ENCODE data around the gene AKIRIN2.

Gene AKIRIN2

DNA sequence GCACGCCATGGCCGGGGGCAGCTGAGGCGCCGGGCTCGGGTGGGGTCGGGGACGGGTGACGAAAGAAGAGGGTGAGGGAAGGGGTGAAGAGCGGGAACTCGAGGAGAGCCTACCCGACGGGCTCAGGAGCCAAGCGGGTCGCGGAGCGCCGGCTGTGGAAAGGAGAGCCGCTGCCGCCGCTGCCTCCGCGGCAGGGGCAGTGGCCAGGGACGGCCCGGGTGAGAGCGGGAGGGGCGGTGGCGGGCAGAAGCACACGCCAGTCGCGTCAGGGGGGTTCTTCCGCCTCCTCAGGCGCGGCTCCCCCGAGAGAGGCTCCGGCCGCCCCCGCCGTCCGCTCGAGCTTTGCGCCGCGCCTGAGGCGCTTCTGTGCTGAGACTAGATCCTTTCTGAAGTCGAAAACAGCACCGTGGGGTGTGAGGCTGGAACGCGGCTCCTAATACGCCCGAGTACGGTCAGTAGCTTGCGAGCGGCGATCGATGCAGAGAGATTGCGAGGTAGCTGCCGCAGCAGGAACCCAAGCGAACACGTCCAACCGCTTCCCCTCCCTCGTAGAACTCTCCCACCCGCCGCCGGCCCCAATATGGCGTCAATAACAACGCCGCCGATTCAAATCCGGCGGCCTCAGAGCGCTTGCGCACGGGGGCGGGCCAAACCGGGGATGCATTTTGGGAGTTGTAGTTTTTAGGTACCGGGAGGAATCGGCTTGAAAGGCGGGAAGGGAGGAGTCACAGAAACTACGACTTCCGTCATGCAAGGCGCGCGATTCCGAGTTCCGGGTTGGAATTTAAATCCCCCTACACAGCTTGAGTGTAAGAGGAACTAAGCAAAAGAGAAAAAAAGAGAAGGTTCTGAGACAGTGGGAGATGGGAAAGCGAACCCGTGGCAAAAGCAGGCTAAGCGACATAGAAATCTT lies at the start of gene AKIRIN2:
AKIRIN2 (minus strand) TSS at position 558 of the 913 bp plus-strand sequence; CDS start at position 9, 549 bp downstream.
- DNase-seq: peak; percentile 91 to 99 (median 96)
- intact Hi-C loops (cut with DNase I): loop anchor here (5.0 kb wide), 1 partner anchor 115 kb away; the partner anchor contains the start of gene RARS2

GRCh38 chr6:87747646-87748045 lies 45.6 kb upstream of the AKIRIN2 start:
- DNase-seq: no peak
- intact Hi-C loops (cut with DNase I): no loop called here

- DNase-seq: no peak
- intact Hi-C loops (cut with DNase I): no loop called here
Observed at GRCh38 chr6:87745966-87746721, 44.1 kb upstream of the AKIRIN2 start.

GRCh38 chr6:87743454-87743853 lies 41.4 kb upstream of the AKIRIN2 start:
- intact Hi-C loops (cut with DNase I): no loop called here
- no peak for DNase-seq

DNA sequence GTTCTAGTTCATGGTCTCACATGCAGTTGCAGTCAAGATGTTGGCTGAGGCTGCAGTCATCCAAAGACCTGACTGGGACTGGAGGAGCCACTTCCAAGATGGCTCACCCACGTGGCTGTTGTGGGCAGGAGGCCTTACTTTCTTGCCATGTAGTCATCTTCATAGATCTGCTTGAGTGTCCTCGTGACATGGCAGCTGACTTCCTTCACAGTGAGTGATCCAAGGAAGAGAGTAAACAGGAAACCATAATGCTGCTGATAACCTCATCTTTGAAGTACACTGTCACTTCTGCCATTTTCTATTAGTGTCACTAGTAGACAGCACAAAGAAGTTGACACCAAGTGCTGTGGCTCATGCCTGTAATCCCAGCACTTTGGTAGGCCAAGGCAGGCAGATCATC lies 40.1 kb upstream of the AKIRIN2 start:
- DNase-seq: no peak
- intact Hi-C loops (cut with DNase I): no loop called here

DNA sequence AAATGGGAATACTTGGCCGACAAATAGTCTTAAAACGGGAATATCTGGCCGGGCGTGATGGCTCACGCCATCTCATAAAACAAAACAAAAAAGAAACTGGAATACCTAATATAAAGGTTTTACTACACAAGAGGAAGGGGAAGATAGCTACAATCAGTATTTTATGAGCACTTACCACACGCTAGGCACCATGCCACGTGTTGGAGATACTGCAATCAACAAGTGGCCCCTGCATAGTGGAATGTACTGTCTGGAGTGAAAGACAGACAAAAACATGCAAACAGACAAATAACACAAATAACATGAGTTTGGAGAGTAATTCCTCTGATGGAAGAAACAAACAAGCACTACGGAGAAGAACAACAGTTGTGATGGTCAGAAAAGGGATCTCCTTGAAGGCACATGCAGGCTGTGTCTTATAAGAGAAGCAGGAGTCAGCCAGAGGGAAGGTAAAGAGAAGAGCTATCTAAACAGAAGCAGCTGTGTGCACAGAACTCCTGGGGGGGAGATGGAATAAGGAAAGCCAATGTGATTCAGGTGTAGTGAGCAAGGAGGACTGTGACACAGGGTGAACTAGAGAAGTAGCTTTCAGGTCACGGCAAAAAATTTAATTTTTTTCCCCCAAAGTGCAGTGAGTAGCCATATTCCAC lies 39.1 kb upstream of the AKIRIN2 start:
- no peak for DNase-seq
- intact Hi-C loops (cut with DNase I): no loop called here

GRCh38 chr6:87738744-87739143 lies 36.7 kb upstream of the AKIRIN2 start:
- intact Hi-C loops (cut with DNase I): no loop called here

DNA sequence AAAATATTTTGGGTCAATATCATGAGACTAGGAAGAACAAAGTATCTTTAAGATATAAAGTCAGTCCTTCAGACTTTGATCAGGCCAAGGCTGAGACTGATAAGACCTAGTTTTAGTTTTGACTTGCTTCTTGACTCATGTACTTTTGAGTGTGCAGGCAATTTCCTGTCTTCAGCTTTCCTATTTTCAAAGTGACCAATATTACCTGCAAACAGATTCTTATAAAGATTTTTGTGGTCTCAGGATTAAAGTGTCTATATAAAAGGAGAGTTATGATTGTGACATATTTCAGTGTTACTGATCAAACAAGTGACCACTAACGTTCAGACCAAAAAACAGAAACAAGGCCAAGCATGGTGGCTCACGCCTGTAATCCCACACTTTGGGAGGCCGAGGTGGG lies 36.0 kb upstream of the AKIRIN2 start:
- DNase-seq: no peak
- intact Hi-C loops (cut with DNase I): no loop called here

More at GRCh38 chr6:87738744-87739143, 36.7 kb upstream of the AKIRIN2 start:
- DNase-seq: no peak

DNA sequence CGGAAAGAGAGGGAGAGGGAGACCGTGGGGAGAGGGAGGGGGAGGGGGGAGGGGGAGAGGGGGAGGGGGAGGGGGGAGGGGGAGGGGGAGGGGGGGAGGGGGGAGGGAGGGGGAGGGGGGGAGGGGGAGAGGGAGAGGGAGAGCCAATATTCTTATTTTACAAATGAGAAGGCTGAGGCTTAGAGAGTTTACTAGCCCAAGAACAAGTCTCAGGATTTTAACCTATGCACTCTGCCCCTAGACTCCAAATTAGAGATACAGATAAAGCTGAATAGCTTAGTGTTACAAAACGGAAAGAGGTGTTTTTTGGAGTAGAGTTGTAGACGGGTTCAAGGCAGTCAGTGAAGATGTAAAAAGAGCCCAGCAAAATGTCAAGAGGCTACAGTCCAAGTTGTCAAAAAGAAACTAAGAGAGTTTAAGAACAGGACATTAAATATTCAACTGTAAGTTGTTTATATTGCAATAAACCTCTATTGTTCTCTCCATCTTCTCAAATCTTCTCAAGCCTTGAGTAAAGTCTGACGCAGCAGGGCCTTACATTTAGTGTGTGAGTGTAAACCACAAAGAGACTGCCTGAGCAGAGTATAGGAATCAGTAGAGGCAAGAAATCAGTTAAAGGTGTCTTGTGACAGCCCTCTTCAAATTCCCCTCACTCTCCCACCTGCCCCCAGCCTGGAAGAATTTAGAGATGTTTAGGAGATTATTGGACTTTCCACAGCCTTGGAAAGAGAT lies 34.9 kb upstream of the AKIRIN2 start:
- no peak for DNase-seq
- intact Hi-C loops (cut with DNase I): no loop called here

DNA sequence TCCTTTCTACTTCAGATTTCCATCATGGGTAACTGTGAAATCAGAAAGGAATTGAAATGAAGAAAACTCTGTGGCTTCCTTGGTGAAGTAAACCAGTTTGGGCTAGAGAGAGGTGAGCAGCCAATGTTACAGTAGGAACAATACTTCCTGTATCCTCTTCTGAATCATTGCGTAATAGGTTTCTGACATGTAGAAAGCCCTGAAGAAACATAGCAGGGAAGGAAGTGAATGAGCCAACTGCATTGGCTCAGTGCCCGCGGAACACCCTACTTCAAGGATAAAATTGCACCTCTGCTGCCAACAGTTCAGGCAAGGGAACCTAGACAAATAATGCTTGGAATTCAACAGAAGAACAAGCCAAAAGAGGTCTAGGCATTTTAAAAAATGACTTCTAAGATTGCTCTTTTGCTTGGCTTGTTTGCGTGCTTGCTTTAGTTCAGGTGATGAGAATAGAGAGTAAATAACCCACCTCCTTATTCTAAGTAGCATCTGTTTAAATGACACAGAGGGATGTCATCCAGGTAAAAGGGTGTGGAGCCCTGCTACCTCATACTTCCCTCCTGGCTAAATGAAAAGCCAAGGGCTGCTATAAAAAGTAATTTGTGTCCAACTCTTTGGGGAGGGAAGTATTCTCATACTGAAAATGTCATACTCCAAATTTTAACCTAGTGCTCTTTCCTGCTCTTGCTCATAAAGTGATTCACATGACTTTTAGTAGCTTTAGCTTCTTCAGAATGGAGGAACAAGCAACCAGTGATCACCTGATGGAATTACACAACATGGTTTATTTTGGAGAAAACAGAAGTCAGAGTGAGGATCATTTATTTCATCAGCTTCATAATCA lies 30.0 kb upstream of the AKIRIN2 start:
- intact Hi-C loops (cut with DNase I): no loop called here
- peak in 41 of 42 donors; percentile 8 to 75 (median 41) for DNase-seq

DNA sequence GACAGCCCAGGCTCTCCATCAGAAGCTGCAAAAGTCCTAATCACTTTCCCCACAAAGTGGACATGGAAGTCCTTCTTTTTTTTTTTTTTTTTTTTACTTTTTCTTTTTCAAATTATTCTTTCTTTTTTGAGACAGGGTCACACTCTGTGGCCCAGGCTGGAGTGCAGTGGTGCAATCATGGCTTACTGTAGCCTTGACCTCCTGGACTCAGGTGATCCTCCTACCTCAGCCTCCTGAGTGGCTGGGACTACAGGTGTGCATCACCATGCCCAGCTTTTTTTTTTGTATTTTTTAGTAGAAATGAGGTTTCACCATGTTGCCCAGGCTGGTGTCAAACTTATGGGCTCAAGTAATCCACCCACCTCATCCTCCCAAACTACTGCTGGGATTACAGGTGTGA lies 29.0 kb upstream of the AKIRIN2 start:
- intact Hi-C loops (cut with DNase I): no loop called here
- DNase-seq: no peak

DNA sequence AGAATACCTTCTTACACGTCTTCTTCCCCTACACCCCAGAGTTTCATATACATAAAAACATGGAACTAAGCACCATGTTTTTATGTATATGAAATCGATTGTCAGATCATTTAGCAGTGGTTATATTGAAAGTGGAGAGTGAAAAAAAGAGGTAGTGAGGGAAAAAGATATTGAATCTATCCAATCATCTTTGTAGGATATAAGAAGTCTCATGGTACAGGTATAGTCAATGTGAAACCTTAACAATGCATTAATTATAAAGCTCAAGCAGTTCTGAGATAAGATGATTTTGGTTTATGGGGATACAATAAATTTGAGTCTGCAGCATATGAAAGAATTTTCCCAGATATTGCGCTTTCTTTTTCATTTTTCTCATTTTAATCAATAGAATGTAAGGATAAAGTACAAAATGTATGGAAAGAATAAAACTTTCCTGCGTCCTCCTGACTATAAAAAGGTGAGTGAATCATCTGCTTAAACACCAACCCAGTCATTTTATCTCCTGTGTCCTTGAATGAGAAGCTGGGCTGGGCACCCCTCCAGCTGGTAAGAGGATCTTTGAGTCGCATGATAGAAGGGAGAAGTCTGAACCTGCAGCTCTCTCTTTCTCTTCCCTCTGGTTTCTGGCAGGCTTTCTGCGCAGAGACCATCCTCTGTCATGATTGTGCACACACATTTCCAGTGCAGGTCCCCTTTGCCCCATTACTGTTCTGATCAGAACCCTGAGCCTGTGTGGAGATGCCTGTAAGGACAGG lies 28.1 kb upstream of the AKIRIN2 start:
- intact Hi-C loops (cut with DNase I): no loop called here
- peak in 20 of 42 donors; percentile 6 to 48 (median 24) for DNase-seq

GRCh38 chr6:87728706-87729105 lies 26.7 kb upstream of the AKIRIN2 start:
- DNase-seq: no peak
- intact Hi-C loops (cut with DNase I): no loop called here

DNA sequence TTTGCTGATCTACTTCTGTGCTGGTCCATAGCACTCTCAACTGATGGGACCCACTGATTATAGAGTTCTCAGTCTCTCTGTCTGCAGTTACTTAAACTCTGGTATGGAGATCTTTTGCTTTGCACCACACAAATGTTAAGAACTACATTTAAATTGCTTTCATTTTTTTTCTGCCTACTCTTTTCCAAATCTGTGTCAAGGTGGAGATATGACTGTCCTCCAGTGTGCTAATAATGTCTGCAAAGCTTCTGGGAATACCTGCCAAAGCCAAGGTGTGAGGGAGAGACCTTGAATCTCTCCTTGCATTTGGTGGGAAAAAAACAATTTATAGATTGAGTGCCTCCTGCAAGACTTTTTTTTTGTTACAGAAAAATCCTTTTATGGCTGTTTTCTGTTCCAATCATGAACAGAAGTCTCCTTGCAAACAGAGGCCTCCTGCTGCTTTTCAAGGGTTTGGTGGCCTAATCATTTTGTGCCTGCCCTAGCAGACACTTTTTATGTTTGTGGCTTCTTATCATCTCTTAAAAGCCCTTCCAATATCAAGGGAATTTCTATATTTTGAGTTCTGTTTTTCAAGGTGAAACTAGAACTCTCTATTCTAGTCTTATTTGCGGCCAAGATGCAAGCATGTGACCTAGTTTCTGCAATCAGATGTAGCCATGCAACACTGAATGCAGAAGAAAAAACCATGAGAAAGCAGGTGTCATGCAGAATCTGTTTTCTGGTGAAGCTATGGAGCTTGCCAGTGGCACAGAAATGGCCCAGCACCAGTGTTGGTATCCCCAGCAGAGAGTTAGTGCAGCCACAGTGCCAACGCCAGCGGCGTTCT lies 23.2 kb upstream of the AKIRIN2 start:
- DNase-seq: no peak
- intact Hi-C loops (cut with DNase I): no loop called here

DNA sequence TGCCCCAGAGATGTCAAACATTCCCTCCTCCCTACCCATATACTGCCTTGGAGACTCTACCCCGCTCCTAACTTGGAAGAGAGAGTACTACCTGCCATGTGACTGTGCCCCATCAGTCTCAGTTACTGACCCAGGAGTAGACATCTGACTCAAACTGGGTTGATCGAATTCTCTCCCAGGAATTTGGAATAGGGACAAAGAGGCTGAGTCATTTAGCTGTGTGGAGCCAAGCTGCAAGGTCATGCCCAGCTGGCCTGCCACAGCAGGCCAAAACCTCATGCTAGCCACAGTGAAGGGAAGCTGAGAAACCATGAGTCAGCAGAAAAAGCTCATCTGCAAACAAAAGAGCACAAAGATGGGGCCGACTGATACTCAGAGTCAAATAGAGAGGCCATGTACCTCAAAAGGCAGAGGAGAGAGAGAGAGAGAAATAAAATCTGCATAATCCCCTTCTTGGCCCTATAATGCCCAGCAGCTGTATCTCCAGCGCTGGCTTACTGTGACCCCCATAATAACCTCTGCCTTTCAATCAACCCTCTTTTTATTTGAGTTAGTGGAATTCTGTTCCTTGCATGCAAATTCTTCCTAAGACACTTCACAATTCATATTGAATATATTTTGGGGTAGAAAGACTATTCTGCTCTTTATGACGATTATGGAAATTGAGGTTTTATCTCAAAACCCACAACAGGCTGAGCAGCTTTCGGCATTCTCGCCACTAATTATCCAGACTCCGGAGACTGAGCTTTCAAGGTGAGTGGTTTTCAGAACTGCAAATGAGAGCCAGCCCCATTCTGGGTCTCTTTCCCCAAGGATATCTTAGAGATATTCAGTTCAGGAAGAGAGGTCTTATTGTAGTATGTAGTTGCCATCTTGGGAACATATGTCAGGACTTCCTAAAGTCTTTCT lies 21.4 kb upstream of the AKIRIN2 start:
- intact Hi-C loops (cut with DNase I): no loop called here
- peak; percentile 46 to 93 (median 78) for DNase-seq
